ENCODE results near the gene DEAF1. TPM values are rescaled to one million over a fixed set of nuclear protein-coding genes. Genes with fewer than 3 reads are reported as not detected.

Gene DEAF1
- total and polyA plus RNA-seq, 3 experiments from 2014 or later: 36.3 to 54.6 (median 52.1) TPM

GRCh38 chr11:612201-612960, 82.6 kb downstream of the DEAF1 start:
- H3K4me1 Mint-ChIP-seq: peaks cover 0 to 29% (median 10%) of the 10 kb centered on the region in 3 donors
- no peaks in the 10 kb centered on the region for H3K9me3 ChIP-seq (ENCODE audit: low read length)
- H3K27ac ChIP-seq (ENCODE audit: low read depth, low read length): peak overlapping the region; percentile 14
- ChIA-PET POLR2A (interaction anchor here (1.1 kb wide), 1 partner anchor 21 kb away, joined by 3 read pairs; no protein-coding TSS in a partner anchor), CTCF (interaction anchor here (1.5 kb wide), 1 partner anchor 10 kb away, joined by 5 read pairs; no protein-coding TSS in a partner anchor)
- H3K4me3 Mint-ChIP-seq: peak overlapping the region in 3 of 7 donors; percentile 23 to 68 (median 24)
- H3K9me3 Mint-ChIP-seq: no peaks in the 10 kb centered on the region
- peaks cover 18% of the 10 kb centered on the region for H3K4me1 ChIP-seq (ENCODE audit: insufficient read depth, low read length)
- no peaks in the 10 kb centered on the region for H3K27me3 ChIP-seq (ENCODE audit: insufficient read depth, low read length, poor library complexity, severe bottlenecking)
- peak overlapping the region; percentile 75 to 98 (median 87) for H3K27ac Mint-ChIP-seq
- H3K36me3 Mint-ChIP-seq: peaks cover 0 to 62% (median 2%) of the 10 kb centered on the region in 3 donors
- H3K4me3 ChIP-seq (ENCODE audit: low read length): no peak overlapping the region
- DNase-seq: no peak
- no peaks in the 10 kb centered on the region for H3K27me3 Mint-ChIP-seq
- peaks cover 26% of the 10 kb centered on the region for H3K36me3 ChIP-seq (ENCODE audit: insufficient read depth, low read length)

- Histone ChIP-seq H3K36me3 (ENCODE audit: insufficient read depth, low read length) (peaks cover 35% of the 10 kb centered on the region), H3K4me3 (ENCODE audit: low read length) (no peak overlapping the region), H3K27ac (ENCODE audit: low read depth, low read length) (no peak overlapping the region), H3K9me3 (ENCODE audit: low read length) (no peaks in the 10 kb centered on the region), H3K4me1 (ENCODE audit: insufficient read depth, low read length) (peaks cover 18% of the 10 kb centered on the region), H3K27me3 (ENCODE audit: insufficient read depth, low read length, poor library complexity, severe bottlenecking) (no peaks in the 10 kb centered on the region)
- Mint-ChIP-seq H3K4me3 (no peak overlapping the region), H3K9me3 (no peaks in the 10 kb centered on the region), H3K27ac (peak overlapping the region in 3 of 8 donors; percentile 86 to 98 (median 96)), H3K36me3 (peaks cover 0 to 72% (median 4%) of the 10 kb centered on the region in 3 donors), H3K4me1 (peaks cover 0 to 27% (median 10%) of the 10 kb centered on the region in 3 donors), H3K27me3 (no peaks in the 10 kb centered on the region)
- ChIA-PET POLR2A (interaction anchor here (1.1 kb wide), 1 partner anchor 20 kb away, joined by 3 read pairs; no protein-coding TSS in a partner anchor), CTCF (no interaction called here)
- no peak for DNase-seq
These were observed 83.7 kb downstream of the DEAF1 start for GRCh38 chr11:611001-611996.

GRCh38 chr11:610146-610801, 84.7 kb downstream of the DEAF1 start:
- Histone ChIP-seq H3K4me1 (ENCODE audit: insufficient read depth, low read length) (peaks cover 18% of the 10 kb centered on the region), H3K4me3 (ENCODE audit: low read length) (no peak overlapping the region), H3K27ac (ENCODE audit: low read depth, low read length) (no peak overlapping the region), H3K9me3 (ENCODE audit: low read length) (no peaks in the 10 kb centered on the region), H3K36me3 (ENCODE audit: insufficient read depth, low read length) (peaks cover 38% of the 10 kb centered on the region), H3K27me3 (ENCODE audit: insufficient read depth, low read length, poor library complexity, severe bottlenecking) (no peaks in the 10 kb centered on the region)
- ChIA-PET CTCF (no interaction called here), POLR2A (no interaction called here)
- H3K27me3 Mint-ChIP-seq: no peaks in the 10 kb centered on the region
- H3K4me1 Mint-ChIP-seq: peaks cover 0 to 22% (median 8%) of the 10 kb centered on the region in 3 donors
- no peaks in the 10 kb centered on the region for H3K9me3 Mint-ChIP-seq
- H3K27ac Mint-ChIP-seq: peak overlapping the region in 2 of 8 donors; percentile 47 to 96
- H3K36me3 Mint-ChIP-seq: peaks cover 0 to 75% (median 4%) of the 10 kb centered on the region in 3 donors
- no peak for DNase-seq
- H3K4me3 Mint-ChIP-seq: no peak overlapping the region

GRCh38 chr11:609341-609811, 85.6 kb downstream of the DEAF1 start:
- DNase-seq: no peak
- H3K27me3 Mint-ChIP-seq: no peaks in the 10 kb centered on the region
- ChIA-PET CTCF (no interaction called here), POLR2A (no interaction called here)
- Histone ChIP-seq H3K27me3 (ENCODE audit: insufficient read depth, low read length, poor library complexity, severe bottlenecking) (no peaks in the 10 kb centered on the region), H3K36me3 (ENCODE audit: insufficient read depth, low read length) (peaks cover 45% of the 10 kb centered on the region), H3K9me3 (ENCODE audit: low read length) (no peaks in the 10 kb centered on the region), H3K4me3 (ENCODE audit: low read length) (no peak overlapping the region), H3K27ac (ENCODE audit: low read depth, low read length) (no peak overlapping the region), H3K4me1 (ENCODE audit: insufficient read depth, low read length) (peaks cover 12% of the 10 kb centered on the region)
- no peak overlapping the region for H3K4me3 Mint-ChIP-seq
- peaks cover 0 to 79% (median 4%) of the 10 kb centered on the region in 3 donors for H3K36me3 Mint-ChIP-seq
- no peak overlapping the region for H3K27ac Mint-ChIP-seq
- no peaks in the 10 kb centered on the region for H3K9me3 Mint-ChIP-seq
- peaks cover 0 to 18% (median 6%) of the 10 kb centered on the region in 3 donors for H3K4me1 Mint-ChIP-seq

GRCh38 chr11:608791-609251, 86.2 kb downstream of the DEAF1 start:
- H3K27ac Mint-ChIP-seq: peak overlapping the region in 3 of 8 donors; percentile 42 to 64 (median 61)
- no peaks in the 10 kb centered on the region for H3K27me3 Mint-ChIP-seq
- H3K9me3 Mint-ChIP-seq: no peaks in the 10 kb centered on the region
- no peak overlapping the region for H3K27ac ChIP-seq (ENCODE audit: low read depth, low read length)
- peak overlapping the region in 2 of 7 donors; percentile 23 to 48 for H3K4me3 Mint-ChIP-seq
- H3K4me1 Mint-ChIP-seq: peaks cover 0 to 12% (median 3%) of the 10 kb centered on the region in 3 donors
- no peak overlapping the region for H3K4me3 ChIP-seq (ENCODE audit: low read length)
- peaks cover 6% of the 10 kb centered on the region for H3K4me1 ChIP-seq (ENCODE audit: insufficient read depth, low read length)
- POLR2A ChIA-PET: no interaction called here
- CTCF ChIA-PET: no interaction called here
- no peaks in the 10 kb centered on the region for H3K9me3 ChIP-seq (ENCODE audit: low read length)
- no peak for DNase-seq
- H3K36me3 ChIP-seq (ENCODE audit: insufficient read depth, low read length): peaks cover 45% of the 10 kb centered on the region
- no peaks in the 10 kb centered on the region for H3K27me3 ChIP-seq (ENCODE audit: insufficient read depth, low read length, poor library complexity, severe bottlenecking)
- peaks cover 0 to 81% (median 7%) of the 10 kb centered on the region in 3 donors for H3K36me3 Mint-ChIP-seq

- Histone ChIP-seq H3K4me1 (ENCODE audit: insufficient read depth, low read length) (peaks cover 1% of the 10 kb centered on the region), H3K9me3 (ENCODE audit: low read length) (no peaks in the 10 kb centered on the region), H3K36me3 (ENCODE audit: insufficient read depth, low read length) (peaks cover 43% of the 10 kb centered on the region), H3K4me3 (ENCODE audit: low read length) (no peak overlapping the region), H3K27ac (ENCODE audit: low read depth, low read length) (no peak overlapping the region), H3K27me3 (ENCODE audit: insufficient read depth, low read length, poor library complexity, severe bottlenecking) (no peaks in the 10 kb centered on the region)
- no peak for DNase-seq
- Mint-ChIP-seq H3K27me3 (no peaks in the 10 kb centered on the region), H3K9me3 (no peaks in the 10 kb centered on the region), H3K27ac (no peak overlapping the region), H3K4me1 (peaks cover 0 to 6% (median 3%) of the 10 kb centered on the region in 3 donors), H3K36me3 (peaks cover 0 to 84% (median 7%) of the 10 kb centered on the region in 3 donors), H3K4me3 (peak overlapping the region in 1 of 7 donors; percentile 48)
- ChIA-PET CTCF (no interaction called here), POLR2A (interaction anchor here (0.5 kb wide), 1 partner anchor 176 kb away, joined by 4 read pairs; no protein-coding TSS in a partner anchor)
These were observed 86.9 kb downstream of the DEAF1 start for GRCh38 chr11:607971-608659.
